IPS-20b (cell line): ENCODE measurements around the gene BCL2L15.

ENCODE experiments used
- H3K27ac ChIP-seq: one replicate; pipeline ENCODE4 v1.5.1; 2013; ENCODE audit warnings: low read length
- H3K27me3 ChIP-seq: 2 replicates; pipeline ENCODE4 v1.6.1; 2013; ENCODE audit warnings: mild to moderate bottlenecking, low read length, inconsistent platforms; ENCODE audit not compliant: insufficient read depth
- H3K36me3 ChIP-seq: 2 replicates; pipeline ENCODE4 v1.6.1; 2013; ENCODE audit warnings: low read depth, mild to moderate bottlenecking, inconsistent platforms, low read length, moderate library complexity; ENCODE audit not compliant: insufficient read depth
- H3K4me1 ChIP-seq: 2 replicates; pipeline ENCODE4 v1.6.1; 2013; ENCODE audit warnings: mild to moderate bottlenecking, control low read depth, inconsistent platforms, low read length, moderate library complexity; ENCODE audit not compliant: insufficient read depth
- H3K4me3 ChIP-seq: 2 replicates; pipeline ENCODE4 v1.5.1; 2013; ENCODE audit warnings: mild to moderate bottlenecking, low read length, inconsistent platforms
- H3K9ac ChIP-seq: 2 replicates; pipeline ENCODE4 v1.6.1; 2013; ENCODE audit warnings: low read depth, mild to moderate bottlenecking, inconsistent platforms, low read length, moderate library complexity
- H3K9me3 ChIP-seq: 2 replicates; pipeline ENCODE4 v1.6.1; 2013; ENCODE audit warnings: mild to moderate bottlenecking, low read depth, low read length, inconsistent platforms; ENCODE audit not compliant: insufficient read depth

Gene BCL2L15

DNA sequence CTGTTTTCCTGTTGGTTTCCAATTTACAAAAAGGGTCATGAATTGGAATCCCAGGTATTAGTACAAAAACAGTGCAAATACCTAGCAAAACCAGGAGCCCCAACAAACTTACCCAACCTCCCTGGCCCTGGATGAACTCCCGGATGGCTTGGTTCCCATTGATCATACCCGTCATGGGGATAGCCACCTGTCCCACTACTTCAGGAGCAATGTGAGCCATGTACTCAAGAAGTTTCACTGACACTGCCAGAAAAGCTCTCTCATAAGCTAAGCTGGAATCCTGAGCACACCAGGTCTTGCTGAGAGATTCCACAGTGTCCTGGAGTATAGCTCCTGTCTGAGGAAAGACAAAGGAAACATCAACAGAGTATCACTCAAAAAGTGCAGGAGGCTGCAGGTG, 5.7 kb downstream of the BCL2L15 start:
- H3K4me3 ChIP-seq: no peak overlapping the region
- H3K27me3 ChIP-seq: no peaks in the 10 kb centered on the region
- no peak overlapping the region for H3K9ac ChIP-seq
- no peaks in the 10 kb centered on the region for H3K9me3 ChIP-seq
- peaks cover 2% of the 10 kb centered on the region; the same call in 1 of the 2 replicates for H3K4me1 ChIP-seq
- H3K36me3 ChIP-seq: no peaks in the 10 kb centered on the region
- H3K27ac ChIP-seq: no peak overlapping the region

DNA sequence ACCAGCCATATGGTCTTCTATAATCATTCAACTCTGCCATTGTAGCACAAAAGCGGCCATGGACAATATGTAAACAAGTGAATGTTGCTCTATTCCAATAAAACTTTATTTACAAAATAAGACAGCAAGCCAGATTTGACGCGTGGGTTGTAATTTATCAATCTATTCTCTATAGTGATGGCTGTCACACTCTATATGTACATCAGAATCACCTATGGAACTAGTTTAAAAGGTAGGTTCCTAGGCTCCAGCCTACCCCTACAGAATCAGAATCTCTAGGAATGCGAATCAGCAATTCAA, 7.7 kb downstream of the BCL2L15 start:
- H3K27ac ChIP-seq: no peak overlapping the region
- H3K4me3 ChIP-seq: no peak overlapping the region
- peaks cover 2% of the 10 kb centered on the region; the same call in 1 of the 2 replicates for H3K4me1 ChIP-seq
- H3K27me3 ChIP-seq: no peaks in the 10 kb centered on the region
- H3K9ac ChIP-seq: no peak overlapping the region
- no peaks in the 10 kb centered on the region for H3K36me3 ChIP-seq
- H3K9me3 ChIP-seq: no peaks in the 10 kb centered on the region

DNA sequence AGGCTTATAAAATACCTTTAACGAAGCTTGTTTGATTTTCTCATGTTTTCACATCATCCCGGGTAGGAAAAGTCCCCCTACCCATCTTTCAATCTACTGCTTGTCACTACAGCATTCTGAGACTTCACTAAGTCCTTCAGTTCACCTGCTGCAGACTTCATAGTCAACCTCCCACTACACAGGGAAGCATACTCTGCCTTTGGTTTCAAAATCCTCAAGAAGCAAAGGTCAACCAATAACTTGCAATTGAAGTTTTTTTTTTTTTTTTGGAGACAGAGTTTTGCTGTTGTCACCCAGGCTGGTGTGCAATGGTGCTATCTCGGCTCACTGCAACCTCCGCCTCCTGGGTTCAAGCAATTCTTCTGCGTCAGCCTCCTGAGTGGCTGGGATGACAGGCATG, 11.2 kb downstream of the BCL2L15 start:
- no peak overlapping the region for H3K4me3 ChIP-seq
- no peaks in the 10 kb centered on the region for H3K27me3 ChIP-seq
- no peaks in the 10 kb centered on the region for H3K9me3 ChIP-seq
- no peaks in the 10 kb centered on the region for H3K36me3 ChIP-seq
- H3K9ac ChIP-seq: no peak overlapping the region
- peaks cover 2% of the 10 kb centered on the region; the same call in 1 of the 2 replicates for H3K4me1 ChIP-seq
- no peak overlapping the region for H3K27ac ChIP-seq

DNA sequence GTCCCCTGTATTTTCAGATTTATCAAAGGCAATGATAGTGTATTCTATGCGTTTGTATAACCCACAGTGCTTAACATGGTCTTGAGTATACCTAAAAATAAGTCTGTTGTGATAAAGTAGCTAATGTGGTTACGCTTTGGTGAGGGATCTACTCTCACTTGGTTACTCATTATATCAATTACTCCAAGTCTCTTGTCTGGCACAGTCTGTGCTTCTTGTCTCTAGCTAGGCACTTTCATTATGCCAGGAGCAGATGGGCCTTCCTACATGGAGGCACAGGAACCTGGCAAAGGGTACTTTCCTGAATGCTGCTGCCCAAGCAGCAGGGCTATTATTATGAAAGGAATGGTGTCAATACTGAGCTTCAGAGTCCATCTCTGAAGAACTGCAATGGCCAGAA, 11.7 kb downstream of the BCL2L15 start:
- no peaks in the 10 kb centered on the region for H3K27me3 ChIP-seq

DNA sequence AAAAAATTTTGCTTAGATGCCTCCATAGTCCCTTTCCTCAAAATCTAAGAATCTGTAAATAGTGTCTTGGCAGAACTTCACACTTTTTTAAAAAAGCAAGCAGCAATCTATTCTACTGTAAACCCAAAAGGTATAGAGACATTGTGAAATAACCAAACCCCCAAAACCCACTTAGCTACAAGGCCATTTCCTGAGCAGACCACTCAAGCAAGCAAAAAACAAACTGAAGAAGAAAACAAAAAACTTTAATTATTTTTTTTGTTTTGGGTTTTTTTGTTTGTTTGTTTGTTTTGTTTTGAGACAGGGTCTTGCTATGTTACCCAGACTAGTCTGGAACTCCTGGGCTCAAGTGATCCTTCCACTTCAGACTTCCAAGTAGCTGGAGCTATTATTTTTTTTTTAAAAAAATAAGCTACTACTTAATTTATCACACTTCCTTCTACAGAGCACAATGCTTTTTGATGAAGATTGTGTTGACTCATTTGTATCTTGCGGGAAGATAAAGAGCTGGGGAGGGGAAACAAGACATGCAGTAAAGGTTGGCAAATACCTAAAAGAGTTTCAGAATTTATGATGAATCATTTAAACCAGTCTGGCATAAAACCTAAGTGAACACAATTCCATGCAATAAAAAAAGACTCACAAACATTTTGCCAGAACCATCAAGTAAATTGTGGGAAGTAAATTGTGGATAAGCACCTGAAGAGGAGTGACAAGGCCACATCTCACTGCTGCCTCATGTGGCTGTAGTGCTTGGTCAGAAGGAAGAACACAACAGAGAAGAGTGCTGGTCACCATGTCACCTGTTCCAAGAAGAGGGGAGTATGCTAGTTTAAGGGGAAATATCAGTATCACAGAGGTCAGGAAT, 13.1 kb downstream of the BCL2L15 start:
- Histone ChIP-seq H3K4me1 (no peaks in the 10 kb centered on the region), H3K9ac (no peak overlapping the region), H3K36me3 (no peaks in the 10 kb centered on the region), H3K27me3 (no peaks in the 10 kb centered on the region), H3K27ac (no peak overlapping the region), H3K4me3 (no peak overlapping the region), H3K9me3 (no peaks in the 10 kb centered on the region)

More for the DNA sequence above, 11.7 kb downstream of the BCL2L15 start:
- H3K27ac ChIP-seq: no peak overlapping the region
- no peak overlapping the region for H3K4me3 ChIP-seq
- peaks cover 2% of the 10 kb centered on the region; the same call in 1 of the 2 replicates for H3K4me1 ChIP-seq
- no peak overlapping the region for H3K9ac ChIP-seq
- H3K36me3 ChIP-seq: no peaks in the 10 kb centered on the region
- H3K9me3 ChIP-seq: no peaks in the 10 kb centered on the region

DNA sequence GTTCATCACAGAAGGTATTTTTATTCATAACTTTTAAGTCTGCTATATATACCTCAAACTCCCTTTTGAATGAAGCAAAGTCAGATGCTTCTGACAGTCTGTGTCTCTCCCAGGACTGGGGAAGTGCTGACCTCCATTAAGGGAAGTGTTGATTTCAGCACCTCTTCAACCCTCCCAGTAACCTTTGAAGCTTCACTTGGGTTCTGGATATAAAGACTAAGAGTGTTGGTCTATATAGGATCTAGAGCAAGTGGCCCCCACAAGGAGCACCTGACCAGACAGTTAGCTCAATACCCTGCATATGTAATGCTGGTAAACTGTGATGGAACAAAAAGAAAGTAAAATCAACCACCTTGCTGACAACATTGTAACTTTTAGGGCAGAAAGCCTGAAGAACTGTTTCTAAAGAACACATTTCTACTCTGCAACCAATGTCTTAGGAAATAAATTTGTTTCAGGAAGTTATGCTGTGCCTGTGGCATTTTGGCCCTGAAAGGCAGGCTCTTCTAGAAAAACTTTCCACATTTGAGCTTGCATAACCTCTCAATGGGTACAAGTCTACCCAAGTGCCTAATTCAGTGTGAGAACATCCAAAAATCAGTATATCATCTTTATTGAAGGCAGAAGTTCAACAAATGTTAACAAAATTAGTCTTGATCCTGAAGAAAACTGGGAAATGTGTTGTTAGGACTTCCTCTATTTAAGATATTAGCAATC, 15.0 kb downstream of the BCL2L15 start:
- Histone ChIP-seq H3K4me1 (no peaks in the 10 kb centered on the region), H3K9ac (no peak overlapping the region), H3K27ac (no peak overlapping the region), H3K4me3 (no peak overlapping the region), H3K27me3 (no peaks in the 10 kb centered on the region), H3K9me3 (no peaks in the 10 kb centered on the region), H3K36me3 (no peaks in the 10 kb centered on the region)

DNA sequence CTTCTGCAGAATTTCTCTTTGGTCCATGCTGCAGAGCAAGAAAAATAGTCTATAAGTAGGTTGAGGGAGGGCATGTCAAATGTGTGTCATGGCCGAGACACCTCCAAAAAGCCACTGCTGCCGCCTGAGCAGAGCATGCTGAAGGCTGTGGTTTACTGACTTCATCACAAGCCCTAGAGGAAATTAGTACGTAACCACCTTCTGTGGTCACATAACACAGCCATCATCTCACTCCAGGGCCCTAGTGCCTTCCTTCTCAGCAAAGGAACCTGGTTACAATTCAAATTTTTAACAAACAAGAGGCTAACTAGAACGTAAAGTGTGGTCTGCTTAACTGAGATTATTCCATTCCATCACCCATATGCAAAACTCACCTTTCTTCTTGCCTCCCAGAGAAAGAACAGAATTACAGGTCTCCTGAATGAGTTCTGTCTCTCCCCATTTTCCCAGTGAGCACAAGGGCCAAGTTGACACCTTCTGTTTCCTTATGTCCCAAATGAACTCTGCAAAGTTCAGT, 15.7 kb downstream of the BCL2L15 start, which contains the start of gene PTPN22:
Gene PTPN22, minus strand, starts transcription at position 116 of the 517 bp plus-strand sequence.
- Histone ChIP-seq H3K27me3 (no peaks in the 10 kb centered on the region), H3K4me3 (no peak within 1 kb of the TSS), H3K9me3 (no peaks in the 10 kb centered on the region), H3K4me1 (no peaks in the 10 kb centered on the region), H3K36me3 (no peaks in the 10 kb centered on the region), H3K27ac (no peak within 1 kb of the TSS), H3K9ac (no peak within 1 kb of the TSS)

DNA sequence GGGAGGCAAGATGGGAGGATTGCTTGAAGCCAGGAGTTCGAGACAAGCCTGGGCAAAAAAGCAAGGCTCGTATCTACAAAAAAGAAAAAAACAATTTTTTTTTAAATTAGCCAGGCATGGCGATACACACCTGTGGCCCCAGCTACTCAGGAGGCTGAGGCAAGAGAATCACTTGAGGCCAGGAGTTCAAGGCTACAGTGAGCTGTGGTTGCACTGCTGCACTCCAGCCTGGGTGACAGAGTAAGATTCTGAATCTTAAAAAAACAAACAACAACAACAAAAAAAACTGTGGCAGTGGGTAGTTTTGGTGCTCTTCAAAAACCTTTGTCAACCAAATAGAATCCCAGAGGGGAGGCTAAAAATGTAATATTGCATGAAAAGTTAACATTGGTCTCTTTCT, 16.6 kb downstream of the BCL2L15 start:
- Histone ChIP-seq H3K27me3 (no peaks in the 10 kb centered on the region), H3K36me3 (no peaks in the 10 kb centered on the region), H3K9me3 (no peaks in the 10 kb centered on the region), H3K9ac (no peak overlapping the region), H3K4me3 (no peak overlapping the region), H3K4me1 (no peaks in the 10 kb centered on the region), H3K27ac (no peak overlapping the region)

DNA sequence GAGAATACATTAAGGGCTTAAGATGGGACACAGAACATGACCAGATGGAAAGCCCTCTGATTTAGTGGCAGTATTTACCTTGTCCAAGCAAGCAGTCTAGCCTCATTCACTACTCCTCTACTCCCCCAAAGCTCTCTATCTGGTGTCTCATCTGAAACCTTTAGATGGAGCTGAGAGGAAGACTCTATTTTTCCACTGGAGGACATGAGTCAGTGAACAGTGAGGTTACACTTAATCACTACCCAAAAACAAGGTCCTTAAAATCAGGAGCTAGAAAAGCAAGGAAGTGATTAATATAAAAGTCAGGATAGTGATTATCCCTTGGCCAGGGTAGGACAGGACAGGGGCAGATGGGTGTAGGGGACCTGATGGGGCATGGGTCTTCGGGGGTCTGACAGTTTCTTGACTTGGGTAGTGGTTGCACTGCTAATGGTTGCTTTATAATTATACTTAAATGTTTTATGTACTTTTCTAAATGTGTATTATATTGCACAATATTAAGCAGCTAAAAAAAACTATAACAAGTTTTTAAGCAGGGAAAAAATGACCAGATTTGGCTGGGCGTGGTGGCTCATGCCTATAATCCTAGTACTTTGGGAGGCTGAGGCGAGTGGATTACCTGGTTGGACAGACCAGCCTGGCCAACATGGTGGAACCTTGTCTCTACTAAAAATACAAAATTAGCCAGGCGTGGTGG, 18.8 kb downstream of the BCL2L15 start:
- no peak overlapping the region for H3K9ac ChIP-seq
- H3K36me3 ChIP-seq: no peaks in the 10 kb centered on the region
- no peaks in the 10 kb centered on the region for H3K9me3 ChIP-seq
- no peak overlapping the region for H3K4me3 ChIP-seq
- H3K27me3 ChIP-seq: no peaks in the 10 kb centered on the region
- H3K4me1 ChIP-seq: no peaks in the 10 kb centered on the region
- H3K27ac ChIP-seq: no peak overlapping the region

DNA sequence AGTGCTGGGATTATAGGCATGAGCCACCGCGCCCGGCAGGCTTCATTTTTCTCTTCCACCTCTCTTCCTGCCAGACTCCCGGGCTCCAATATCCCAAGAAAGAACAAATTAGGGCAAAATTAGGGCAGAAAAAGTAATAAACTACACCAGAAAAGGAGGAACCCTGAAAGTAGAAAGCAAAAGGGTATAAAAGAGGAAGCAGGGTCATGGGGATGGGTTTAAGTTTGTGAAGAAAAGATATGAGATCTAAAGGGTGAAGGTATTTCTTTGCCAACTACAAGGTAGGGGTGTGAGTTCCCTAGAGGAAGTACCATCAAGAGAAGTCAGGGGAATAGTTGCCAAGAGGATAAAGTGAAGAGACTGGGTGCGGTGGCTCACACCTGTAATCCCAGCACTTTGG, 25.7 kb downstream of the BCL2L15 start:
- Histone ChIP-seq H3K9ac (no peak overlapping the region), H3K27ac (no peak overlapping the region), H3K4me1 (no peaks in the 10 kb centered on the region), H3K4me3 (no peak overlapping the region), H3K36me3 (no peaks in the 10 kb centered on the region), H3K9me3 (no peaks in the 10 kb centered on the region), H3K27me3 (no peaks in the 10 kb centered on the region)

DNA sequence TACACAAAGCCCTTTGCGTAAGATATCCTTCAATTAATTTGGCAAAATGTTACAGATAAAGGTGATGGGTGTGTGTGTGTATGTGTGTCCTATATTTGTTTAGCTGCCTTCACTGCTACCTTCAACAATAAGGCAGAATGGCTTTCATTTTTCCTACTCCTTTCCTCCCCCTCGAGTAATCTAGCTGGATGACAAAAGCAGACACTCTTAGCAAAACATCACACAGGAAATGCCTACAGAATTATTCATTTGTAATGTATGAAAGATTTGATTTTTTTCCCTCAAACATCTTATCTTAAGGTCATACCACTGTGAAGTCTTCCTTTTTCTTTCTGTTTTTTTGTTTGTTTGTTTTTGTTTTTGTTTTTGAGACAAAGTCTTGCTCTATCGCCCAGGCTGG, 26.5 kb downstream of the BCL2L15 start:
- Histone ChIP-seq H3K4me3 (no peak overlapping the region), H3K4me1 (no peaks in the 10 kb centered on the region), H3K9ac (no peak overlapping the region), H3K27ac (no peak overlapping the region), H3K9me3 (no peaks in the 10 kb centered on the region), H3K27me3 (no peaks in the 10 kb centered on the region), H3K36me3 (no peaks in the 10 kb centered on the region)
